Astrocyte of the cerebellum (primary cell): ENCODE data around the gene TGFA.

ENCODE experiments used
- DNase-seq: peaks from one replicate; pipeline ENCODE4 v3.0.0-alpha.2; 2011; ENCODE audit warnings: low read depth
- H3K4me3 ChIP-seq: 2 replicates; pipeline ENCODE4 v1.5.1; 2011; ENCODE audit warnings: mild to moderate bottlenecking, low read depth, low read length, moderate library complexity
- in situ Hi-C: cut with HindIII; loops from 2 replicates; pipeline ENCODE4 v1.10.0; 2017; ENCODE audit warnings: low sequenced_read_pairs
- TF ChIP-seq, protein P1 (sequence below): IDR thresholded peaks from 2 replicates; pipeline ENCODE4 v1.5.1; 2012; ENCODE audit warnings: low read length, low read depth, moderate library complexity, mild to moderate bottlenecking; ENCODE audit errors: missing control alignments

The TGFA gene

GRCh38 chr2:70509565-70509964 is 44.1 kb downstream of the TGFA start:
- no peak for DNase-seq
- TF ChIP-seq, protein P1, sequence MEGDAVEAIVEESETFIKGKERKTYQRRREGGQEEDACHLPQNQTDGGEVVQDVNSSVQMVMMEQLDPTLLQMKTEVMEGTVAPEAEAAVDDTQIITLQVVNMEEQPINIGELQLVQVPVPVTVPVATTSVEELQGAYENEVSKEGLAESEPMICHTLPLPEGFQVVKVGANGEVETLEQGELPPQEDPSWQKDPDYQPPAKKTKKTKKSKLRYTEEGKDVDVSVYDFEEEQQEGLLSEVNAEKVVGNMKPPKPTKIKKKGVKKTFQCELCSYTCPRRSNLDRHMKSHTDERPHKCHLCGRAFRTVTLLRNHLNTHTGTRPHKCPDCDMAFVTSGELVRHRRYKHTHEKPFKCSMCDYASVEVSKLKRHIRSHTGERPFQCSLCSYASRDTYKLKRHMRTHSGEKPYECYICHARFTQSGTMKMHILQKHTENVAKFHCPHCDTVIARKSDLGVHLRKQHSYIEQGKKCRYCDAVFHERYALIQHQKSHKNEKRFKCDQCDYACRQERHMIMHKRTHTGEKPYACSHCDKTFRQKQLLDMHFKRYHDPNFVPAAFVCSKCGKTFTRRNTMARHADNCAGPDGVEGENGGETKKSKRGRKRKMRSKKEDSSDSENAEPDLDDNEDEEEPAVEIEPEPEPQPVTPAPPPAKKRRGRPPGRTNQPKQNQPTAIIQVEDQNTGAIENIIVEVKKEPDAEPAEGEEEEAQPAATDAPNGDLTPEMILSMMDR = no peak
- in situ Hi-C loops = no loop called here
- no peak overlapping the region for H3K4me3 ChIP-seq

DNA sequence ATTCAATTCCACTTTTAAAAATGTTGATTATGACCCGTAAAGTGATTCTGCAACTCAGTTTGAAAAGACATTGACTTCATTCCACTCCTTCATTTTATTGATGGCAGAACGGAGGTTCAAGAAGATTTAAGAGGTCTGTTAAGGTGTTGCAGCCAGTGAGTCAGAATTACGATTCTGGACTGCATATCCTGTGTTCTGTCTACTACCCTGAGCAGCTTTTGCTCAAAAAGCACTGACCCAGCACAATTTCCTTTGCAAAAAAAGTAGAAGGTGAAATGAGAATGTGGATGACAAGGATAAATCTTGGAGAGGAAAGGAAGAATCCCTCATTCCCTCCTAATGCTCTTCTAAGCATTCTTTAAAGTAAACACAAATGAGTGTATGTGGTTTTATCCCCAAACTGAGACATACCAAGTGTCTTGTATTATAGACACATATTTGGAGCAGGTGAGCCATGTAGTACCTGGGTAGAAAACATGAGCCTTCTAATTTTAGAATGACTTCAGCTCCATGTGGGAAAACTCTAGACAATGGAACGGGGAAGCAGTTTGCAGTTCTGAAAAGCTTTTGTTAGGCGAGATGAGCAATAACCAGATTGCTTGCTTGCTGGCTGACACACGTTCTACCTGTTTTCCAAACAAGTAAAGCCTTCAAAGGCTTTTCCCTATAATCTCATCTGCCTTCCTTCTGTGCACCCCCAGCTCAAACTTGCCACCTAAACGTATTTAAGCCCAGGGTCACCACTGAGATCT is 44.7 kb downstream of the TGFA start:
- DNase-seq = no peak
- no peak overlapping the region for H3K4me3 ChIP-seq
- in situ Hi-C loops = no loop called here
- TF ChIP-seq, protein P1 = no peak

GRCh38 chr2:70505613-70506391 is 47.8 kb downstream of the TGFA start:
- in situ Hi-C loops = no loop called here
- TF ChIP-seq, protein P1 = no peak
- no peak overlapping the region for H3K4me3 ChIP-seq
- DNase-seq = no peak

DNA sequence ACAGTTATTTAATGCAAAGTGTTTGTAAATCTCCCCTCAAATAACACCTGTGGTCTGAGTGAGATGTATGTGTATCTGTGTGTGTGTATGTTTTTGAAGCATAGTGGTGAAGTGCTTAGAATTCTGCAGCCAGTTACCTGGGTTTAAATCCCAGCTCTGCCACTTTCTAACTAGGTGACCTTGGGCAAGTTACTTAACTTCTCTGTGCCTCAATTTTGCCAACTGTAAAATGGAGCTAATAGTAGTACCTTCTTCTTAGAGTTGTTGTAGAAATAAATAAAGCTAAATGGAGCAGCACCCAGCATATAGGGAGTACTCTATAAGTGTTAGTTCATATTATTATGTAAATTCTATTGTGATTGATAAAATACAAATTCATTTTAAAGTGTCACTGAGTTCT is 48.9 kb downstream of the TGFA start:
- no peak for DNase-seq
- in situ Hi-C loops = no loop called here
- no peak overlapping the region for H3K4me3 ChIP-seq
- TF ChIP-seq, protein P1 = no peak

DNA sequence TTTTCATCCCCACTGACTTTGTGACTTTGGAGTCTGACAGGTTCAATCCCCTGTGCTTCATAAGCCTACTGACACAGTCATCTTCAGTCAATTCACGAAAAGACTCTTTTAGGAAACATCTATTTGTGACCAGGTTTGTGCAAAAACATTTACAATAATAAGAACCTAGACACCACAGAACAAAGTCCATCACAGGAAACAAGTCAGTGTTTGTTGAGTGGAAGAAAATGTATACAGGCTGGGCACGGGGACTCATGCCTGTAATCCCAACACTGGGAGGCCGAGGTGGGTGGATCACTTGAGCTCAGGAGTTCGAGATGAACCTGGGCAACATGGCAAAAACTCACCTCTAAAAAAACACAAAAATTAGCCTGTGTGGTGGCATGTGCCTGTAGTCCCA is 49.7 kb downstream of the TGFA start:
- no peak for DNase-seq
- no peak overlapping the region for H3K4me3 ChIP-seq
- in situ Hi-C loops = no loop called here
- TF ChIP-seq, protein P1 = no peak

- TF ChIP-seq, protein P1 = no peak
- in situ Hi-C loops = no loop called here
- H3K4me3 ChIP-seq = no peak overlapping the region
- no peak for DNase-seq
Observed at GRCh38 chr2:70501728-70502127, 51.9 kb downstream of the TGFA start.
